ENCODE results near the gene WWOX. TPM values are rescaled to one million over a fixed set of nuclear protein-coding genes. Genes with fewer than 3 reads are reported as not detected.

Gene WWOX
- polyA plus RNA-seq, 2 of the 4 experiments (the other 2 are of a cell fraction) = 16.0 to 17.2 TPM

- ChIA-PET CTCF (no interaction called here), POLR2A (no interaction called here)
- FAIRE-seq (no peak), ATAC-seq (no peak), DNase-seq (ENCODE audit: low read depth in 1 of 2, low spot score in 1 of 2) (no peak)
- WGBS (ENCODE audit: missing lambda C conversion rate) = 58% methylated on average over 6 of the region's 6 CpGs
- no peak for TF ChIP-seq JUNB (IDR thresholded peaks at IDR 0.05)
- no peak for TF ChIP-seq MAX (IDR thresholded peaks at IDR 0.05)
- no peak for TF ChIP-seq RARB (CRISPR knock-in tag; IDR thresholded peaks at IDR 0.05)
- TF ChIP-seq, protein P1, sequence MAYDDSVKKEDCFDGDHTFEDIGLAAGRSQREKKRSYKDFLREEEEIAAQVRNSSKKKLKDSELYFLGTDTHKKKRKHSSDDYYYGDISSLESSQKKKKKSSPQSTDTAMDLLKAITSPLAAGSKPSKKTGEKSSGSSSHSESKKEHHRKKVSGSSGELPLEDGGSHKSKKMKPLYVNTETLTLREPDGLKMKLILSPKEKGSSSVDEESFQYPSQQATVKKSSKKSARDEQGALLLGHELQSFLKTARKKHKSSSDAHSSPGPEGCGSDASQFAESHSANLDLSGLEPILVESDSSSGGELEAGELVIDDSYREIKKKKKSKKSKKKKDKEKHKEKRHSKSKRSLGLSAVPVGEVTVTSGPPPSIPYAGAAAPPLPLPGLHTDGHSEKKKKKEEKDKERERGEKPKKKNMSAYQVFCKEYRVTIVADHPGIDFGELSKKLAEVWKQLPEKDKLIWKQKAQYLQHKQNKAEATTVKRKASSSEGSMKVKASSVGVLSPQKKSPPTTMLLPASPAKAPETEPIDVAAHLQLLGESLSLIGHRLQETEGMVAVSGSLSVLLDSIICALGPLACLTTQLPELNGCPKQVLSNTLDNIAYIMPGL (CRISPR knock-in tag; IDR thresholded peaks at IDR 0.05; ENCODE audit: borderline replicate concordance) = no peak
- Histone ChIP-seq H3K4me2 (no peak overlapping the region), H3K4me3 (no peak overlapping the region), H3K4me1 (no peaks in the 10 kb centered on the region), H3K9me3 (0 out of 3 replicates have a peak, but pooled peaks cover 3% of the 10 kb centered on the region), H3K27ac (no peak overlapping the region)
These were observed 595.9 kb downstream of the WWOX start for GRCh38 chr16:78695391-78695790.

- TF ChIP-seq ATOH8 (CRISPR knock-in tag; IDR thresholded peaks at IDR 0.05; ENCODE audit: low read depth) = no peak
- Histone ChIP-seq H3K4me2 (no peak overlapping the region), H3K27ac (no peak overlapping the region), H3K4me3 (no peak overlapping the region), H3K9me3 (0 out of 3 replicates have a peak, but pooled peaks cover 3% of the 10 kb centered on the region), H3K4me1 (no peaks in the 10 kb centered on the region)
- no peak for DNase-seq (ENCODE audit: low read depth in 1 of 2, low spot score in 1 of 2)
- 78% methylated on average over 2 of the region's 2 CpGs for WGBS (ENCODE audit: missing lambda C conversion rate)
- CTCF ChIA-PET = no interaction called here
- no peak for FAIRE-seq
- ATAC-seq = no peak
- POLR2A ChIA-PET = no interaction called here
These were observed 597.3 kb downstream of the WWOX start for GRCh38 chr16:78696797-78697196.

- DNase-seq (ENCODE audit: low read depth in 1 of 2, low spot score in 1 of 2) (no peak), ATAC-seq (no peak), FAIRE-seq (no peak)
- Histone ChIP-seq H3K4me2 (no peak overlapping the region), H3K4me1 (no peaks in the 10 kb centered on the region), H3K9me3 (0 out of 3 replicates have a peak, but pooled peaks cover 3% of the 10 kb centered on the region), H3K4me3 (no peak overlapping the region), H3K27ac (no peak overlapping the region)
- CTCF ChIA-PET = no interaction called here
- TF ChIP-seq KDM5A (IDR thresholded peaks at IDR 0.05) (no peak), NPAS2 (CRISPR knock-in tag; IDR thresholded peaks at IDR 0.05; ENCODE audit: borderline replicate concordance) (no peak), MYC (IDR thresholded peaks at IDR 0.05; ENCODE audit: borderline replicate concordance, low read length) (no peak), GATA3 (IDR thresholded peaks at IDR 0.05; ENCODE audit: borderline replicate concordance) (no peak), MAFK (IDR thresholded peaks at IDR 0.05; ENCODE audit: partially characterized antibody) (no peak), POLR2AphosphoS2 (conservative IDR thresholded peaks at IDR 0.05; ENCODE audit: low read length) (no peak), ATOH8 (CRISPR knock-in tag; IDR thresholded peaks at IDR 0.05; ENCODE audit: low read depth) (no peak)
- 58% methylated on average over 5 of the region's 5 CpGs for WGBS (ENCODE audit: missing lambda C conversion rate)
- POLR2A ChIA-PET = no interaction called here
These were observed 598.0 kb downstream of the WWOX start for GRCh38 chr16:78697426-78697825.

- POLR2A ChIA-PET = no interaction called here
- CTCF ChIA-PET = no interaction called here
- WGBS (ENCODE audit: missing lambda C conversion rate) = 4% methylated on average over 3 of the region's 3 CpGs
- H3K4me1 ChIP-seq = no peaks in the 10 kb centered on the region
- 0 out of 3 replicates have a peak, but pooled peaks cover 6% of the 10 kb centered on the region for H3K9me3 ChIP-seq
- DNase-seq (ENCODE audit: low read depth in 1 of 2, low spot score in 1 of 2) (no peak), ATAC-seq (no peak), FAIRE-seq (no peak)
- no peak overlapping the region for H3K27ac ChIP-seq
- no peak overlapping the region for H3K4me3 ChIP-seq
- H3K4me2 ChIP-seq = no peak overlapping the region
- no peak for TF ChIP-seq JUN (IDR thresholded peaks at IDR 0.05)
- no peak for TF ChIP-seq CBX2 (IDR thresholded peaks at IDR 0.05; ENCODE audit: borderline replicate concordance, low read depth)
- no peak for TF ChIP-seq POLR2A (IDR thresholded peaks at IDR 0.05; ENCODE audit: low read length)
- TF ChIP-seq, protein P2, sequence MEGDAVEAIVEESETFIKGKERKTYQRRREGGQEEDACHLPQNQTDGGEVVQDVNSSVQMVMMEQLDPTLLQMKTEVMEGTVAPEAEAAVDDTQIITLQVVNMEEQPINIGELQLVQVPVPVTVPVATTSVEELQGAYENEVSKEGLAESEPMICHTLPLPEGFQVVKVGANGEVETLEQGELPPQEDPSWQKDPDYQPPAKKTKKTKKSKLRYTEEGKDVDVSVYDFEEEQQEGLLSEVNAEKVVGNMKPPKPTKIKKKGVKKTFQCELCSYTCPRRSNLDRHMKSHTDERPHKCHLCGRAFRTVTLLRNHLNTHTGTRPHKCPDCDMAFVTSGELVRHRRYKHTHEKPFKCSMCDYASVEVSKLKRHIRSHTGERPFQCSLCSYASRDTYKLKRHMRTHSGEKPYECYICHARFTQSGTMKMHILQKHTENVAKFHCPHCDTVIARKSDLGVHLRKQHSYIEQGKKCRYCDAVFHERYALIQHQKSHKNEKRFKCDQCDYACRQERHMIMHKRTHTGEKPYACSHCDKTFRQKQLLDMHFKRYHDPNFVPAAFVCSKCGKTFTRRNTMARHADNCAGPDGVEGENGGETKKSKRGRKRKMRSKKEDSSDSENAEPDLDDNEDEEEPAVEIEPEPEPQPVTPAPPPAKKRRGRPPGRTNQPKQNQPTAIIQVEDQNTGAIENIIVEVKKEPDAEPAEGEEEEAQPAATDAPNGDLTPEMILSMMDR (IDR thresholded peaks at IDR 0.05) = no peak
- TF ChIP-seq RCOR1 (IDR thresholded peaks at IDR 0.05; ENCODE audit: low read depth, low read length) = no peak
- no peak for TF ChIP-seq FOSL2 (IDR thresholded peaks at IDR 0.05)
- no peak for TF ChIP-seq FOSL2 (CRISPR knock-in tag; IDR thresholded peaks at IDR 0.05)
- TF ChIP-seq CBX8 (IDR thresholded peaks at IDR 0.05) = no peak
- no peak for TF ChIP-seq HOXB5 (CRISPR knock-in tag; IDR thresholded peaks at IDR 0.05)
- no peak for TF ChIP-seq REST (IDR thresholded peaks at IDR 0.05)
- TF ChIP-seq MAX (IDR thresholded peaks at IDR 0.05) = no peak
- TF ChIP-seq KDM5A (IDR thresholded peaks at IDR 0.05) = no peak
- no peak for TF ChIP-seq ESRRA (IDR thresholded peaks at IDR 0.05; ENCODE audit: borderline replicate concordance, low read length)
These were observed 604.5 kb downstream of the WWOX start for GRCh38 chr16:78703936-78704335.
